ENCODE measurements around the gene SORBS1. TPM values are rescaled to one million over a fixed set of nuclear protein-coding genes. Genes with fewer than 3 reads are reported as not detected.

Gene SORBS1
- total RNA-seq, 1 donor from 2014 or later: 5.1 TPM

- Mint-ChIP-seq H3K4me3 (ENCODE audit: unreplicated experiment) (no peak overlapping the region), H3K27me3 (ENCODE audit: low read depth, unreplicated experiment) (no peaks in the 10 kb centered on the region), H3K4me1 (ENCODE audit: low read depth, unreplicated experiment) (peaks cover 16% of the 10 kb centered on the region), H3K9me3 (ENCODE audit: unreplicated experiment) (peaks cover 9% of the 10 kb centered on the region), H3K36me3 (ENCODE audit: low read depth, unreplicated experiment) (peaks cover 5% of the 10 kb centered on the region), H3K27ac (ENCODE audit: unreplicated experiment) (no peak overlapping the region)
- H3K4me1 ChIP-seq (ENCODE audit: insufficient read depth, low read length): peaks cover 5% of the 10 kb centered on the region
- TF ChIP-seq CTCF (IDR thresholded peaks at IDR 0.05; ENCODE audit: insufficient read depth, low read depth, low read length) (no peak), EZH2 (IDR thresholded peaks at IDR 0.05; ENCODE audit: insufficient read depth, low read length) (no peak)
- H3K4me3 ChIP-seq (ENCODE audit: insufficient read depth, low read depth, low read length): no peak overlapping the region
- H3K9me3 ChIP-seq (ENCODE audit: insufficient read depth, low read depth, low read length): no peaks in the 10 kb centered on the region
- DNase-seq (ENCODE audit: low read depth) (no peak), FAIRE-seq (no peak)
- H3K79me2 ChIP-seq (ENCODE audit: insufficient read depth, low read length): no peaks in the 10 kb centered on the region
- H3K4me2 ChIP-seq (ENCODE audit: low read length): no peak overlapping the region
- no peaks in the 10 kb centered on the region for H4K20me1 ChIP-seq (ENCODE audit: insufficient read depth, low read length)
- no peak overlapping the region for H3K9ac ChIP-seq (ENCODE audit: low read length)
- no peaks in the 10 kb centered on the region for H3K27me3 ChIP-seq (ENCODE audit: insufficient read depth, low read length)
- no peak overlapping the region for H3K27ac ChIP-seq (ENCODE audit: low read depth, low read length)
- no peak overlapping the region for H2AFZ ChIP-seq (ENCODE audit: low read depth, low read length)
- no peaks in the 10 kb centered on the region for H3K36me3 ChIP-seq (ENCODE audit: insufficient read depth, low read length)
These were observed 29.2 kb downstream of the SORBS1 start for GRCh38 chr10:95531994-95532399.

GRCh38 chr10:95531058-95531809, 29.9 kb downstream of the SORBS1 start:
- FAIRE-seq (no peak), DNase-seq (ENCODE audit: low read depth) (no peak)
- Mint-ChIP-seq H3K4me1 (ENCODE audit: low read depth, unreplicated experiment) (peaks cover 14% of the 10 kb centered on the region), H3K4me3 (ENCODE audit: unreplicated experiment) (no peak overlapping the region), H3K36me3 (ENCODE audit: low read depth, unreplicated experiment) (peaks cover 5% of the 10 kb centered on the region), H3K27ac (ENCODE audit: unreplicated experiment) (no peak overlapping the region), H3K27me3 (ENCODE audit: low read depth, unreplicated experiment) (no peaks in the 10 kb centered on the region), H3K9me3 (ENCODE audit: unreplicated experiment) (peaks cover 13% of the 10 kb centered on the region)
- Histone ChIP-seq H2AFZ (ENCODE audit: low read depth, low read length) (no peak overlapping the region), H3K27me3 (ENCODE audit: insufficient read depth, low read length) (no peaks in the 10 kb centered on the region), H3K36me3 (ENCODE audit: insufficient read depth, low read length) (no peaks in the 10 kb centered on the region), H3K4me2 (ENCODE audit: low read length) (no peak overlapping the region), H3K4me1 (ENCODE audit: insufficient read depth, low read length) (peaks cover 5% of the 10 kb centered on the region), H3K4me3 (ENCODE audit: insufficient read depth, low read depth, low read length) (no peak overlapping the region), H3K27ac (ENCODE audit: low read depth, low read length) (no peak overlapping the region), H3K9ac (ENCODE audit: low read length) (no peak overlapping the region), H3K9me3 (ENCODE audit: insufficient read depth, low read depth, low read length) (no peaks in the 10 kb centered on the region), H4K20me1 (ENCODE audit: insufficient read depth, low read length) (no peaks in the 10 kb centered on the region), H3K79me2 (ENCODE audit: insufficient read depth, low read length) (no peaks in the 10 kb centered on the region)
- TF ChIP-seq EZH2 (IDR thresholded peaks at IDR 0.05; ENCODE audit: insufficient read depth, low read length) (no peak), CTCF (IDR thresholded peaks at IDR 0.05; ENCODE audit: insufficient read depth, low read depth, low read length) (no peak)

GRCh38 chr10:95530561-95530960, 30.6 kb downstream of the SORBS1 start:
- Mint-ChIP-seq H3K4me3 (ENCODE audit: unreplicated experiment) (no peak overlapping the region), H3K27me3 (ENCODE audit: low read depth, unreplicated experiment) (no peaks in the 10 kb centered on the region), H3K27ac (ENCODE audit: unreplicated experiment) (no peak overlapping the region), H3K36me3 (ENCODE audit: low read depth, unreplicated experiment) (peaks cover 4% of the 10 kb centered on the region), H3K4me1 (ENCODE audit: low read depth, unreplicated experiment) (peaks cover 9% of the 10 kb centered on the region), H3K9me3 (ENCODE audit: unreplicated experiment) (peaks cover 13% of the 10 kb centered on the region)
- no peak overlapping the region for H3K27ac ChIP-seq (ENCODE audit: low read depth, low read length)
- H4K20me1 ChIP-seq (ENCODE audit: insufficient read depth, low read length): no peaks in the 10 kb centered on the region
- no peaks in the 10 kb centered on the region for H3K9me3 ChIP-seq (ENCODE audit: insufficient read depth, low read depth, low read length)
- peaks cover 5% of the 10 kb centered on the region for H3K4me1 ChIP-seq (ENCODE audit: insufficient read depth, low read length)
- no peak overlapping the region for H3K4me3 ChIP-seq (ENCODE audit: insufficient read depth, low read depth, low read length)
- TF ChIP-seq CTCF (IDR thresholded peaks at IDR 0.05; ENCODE audit: insufficient read depth, low read depth, low read length) (no peak), EZH2 (IDR thresholded peaks at IDR 0.05; ENCODE audit: insufficient read depth, low read length) (no peak)
- H3K4me2 ChIP-seq (ENCODE audit: low read length): no peak overlapping the region
- FAIRE-seq (no peak), DNase-seq (ENCODE audit: low read depth) (no peak)
- H3K9ac ChIP-seq (ENCODE audit: low read length): no peak overlapping the region
- H3K79me2 ChIP-seq (ENCODE audit: insufficient read depth, low read length): no peaks in the 10 kb centered on the region
- H3K27me3 ChIP-seq (ENCODE audit: insufficient read depth, low read length): no peaks in the 10 kb centered on the region
- no peaks in the 10 kb centered on the region for H3K36me3 ChIP-seq (ENCODE audit: insufficient read depth, low read length)
- no peak overlapping the region for H2AFZ ChIP-seq (ENCODE audit: low read depth, low read length)

Measured in astrocyte (in vitro differentiated cells and primary cell).